ENCODE data around the gene SYT1.

DNA sequence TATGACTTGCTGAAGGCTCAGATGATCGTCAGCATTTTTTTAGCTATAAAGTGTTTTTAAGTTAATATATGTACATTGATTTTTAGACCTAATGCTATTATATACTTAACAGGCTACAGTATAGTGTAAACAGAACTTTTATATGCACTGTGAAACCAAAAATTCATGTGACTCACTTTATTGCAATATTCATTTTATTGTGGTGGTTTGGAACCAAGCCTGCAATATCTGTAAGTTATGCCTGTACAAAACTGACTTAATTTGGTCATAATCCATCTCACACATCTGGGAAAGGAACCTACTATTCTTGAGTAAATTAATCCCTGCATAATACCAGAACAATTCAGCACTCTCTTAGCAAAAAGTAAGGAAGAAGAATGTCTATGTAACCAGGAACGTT lies 390.7 kb downstream of the SYT1 start:
- TF ChIP-seq, protein P1, sequence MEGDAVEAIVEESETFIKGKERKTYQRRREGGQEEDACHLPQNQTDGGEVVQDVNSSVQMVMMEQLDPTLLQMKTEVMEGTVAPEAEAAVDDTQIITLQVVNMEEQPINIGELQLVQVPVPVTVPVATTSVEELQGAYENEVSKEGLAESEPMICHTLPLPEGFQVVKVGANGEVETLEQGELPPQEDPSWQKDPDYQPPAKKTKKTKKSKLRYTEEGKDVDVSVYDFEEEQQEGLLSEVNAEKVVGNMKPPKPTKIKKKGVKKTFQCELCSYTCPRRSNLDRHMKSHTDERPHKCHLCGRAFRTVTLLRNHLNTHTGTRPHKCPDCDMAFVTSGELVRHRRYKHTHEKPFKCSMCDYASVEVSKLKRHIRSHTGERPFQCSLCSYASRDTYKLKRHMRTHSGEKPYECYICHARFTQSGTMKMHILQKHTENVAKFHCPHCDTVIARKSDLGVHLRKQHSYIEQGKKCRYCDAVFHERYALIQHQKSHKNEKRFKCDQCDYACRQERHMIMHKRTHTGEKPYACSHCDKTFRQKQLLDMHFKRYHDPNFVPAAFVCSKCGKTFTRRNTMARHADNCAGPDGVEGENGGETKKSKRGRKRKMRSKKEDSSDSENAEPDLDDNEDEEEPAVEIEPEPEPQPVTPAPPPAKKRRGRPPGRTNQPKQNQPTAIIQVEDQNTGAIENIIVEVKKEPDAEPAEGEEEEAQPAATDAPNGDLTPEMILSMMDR (IDR thresholded peaks at IDR 0.05) = no peak
- TF ChIP-seq POLR2A (IDR thresholded peaks at IDR 0.05) = no peak

Data from Peyer's patch (tissue), 4 donors.